K562 (cell line): ENCODE measurements around the gene MRPS15. TPM values are rescaled to one million over a fixed set of nuclear protein-coding genes. Genes with fewer than 3 reads are reported as not detected.

Experiments used
- ATAC-seq: fragments of 200-7000 bp; cut with Tn5 transposase; 3 replicates; pipeline ENCODE4 v1.9.1; 2020; ENCODE audit warnings: moderate library complexity
- BruUV-seq: library from RNA; stranded (reverse); fragments of 400-500 nt; replicated peaks from 2 replicates; lab custom pipeline; 2021; lab: Mats Ljungman, UMichigan
- CTCF ChIA-PET: fragments of 300-600 bp; formaldehyde crosslinking; extraction: SDS; loops from one replicate; lab custom pipeline; 2021; ENCODE audit warnings: low intra/inter-chr PET ratio; lab: Yijun Ruan, JAX
- POLR2A ChIA-PET: fragments of 300-600, 350-650 bp; sonication (Branson Sonifier 250); formaldehyde crosslinking; extraction: SDS; loops from one replicate; lab custom pipeline; 2021; ENCODE audit warnings: antibody characterized with exemption, inconsistent platforms; lab: Yijun Ruan, JAX
- DNase-seq, 4 experiments: peaks; one replicate each; pipeline versions ENCODE4 v3.0.0 to v3.0.0-alpha.2; 2011 to 2018; ENCODE audit warnings: low spot score in 3 of 4, mixed read lengths in 3 of 4; ENCODE audit errors: extremely low read depth in 1 of 4
- FAIRE-seq: peaks from 2 replicates; lab custom pipeline; 2011; peaks lifted over from hg19 to GRCh38; lab: Jason Lieb, UNC
- H2AFZ ChIP-seq: 2 replicates; pipeline ENCODE4 v1.6.0; 2011; ENCODE audit warnings: low read depth, low read length, control low read depth, inconsistent platforms
- H3K27ac ChIP-seq: fragments of 200-600 bp; 3 replicates; pipeline ENCODE4 v1.8.0; 2011; ENCODE audit warnings: low read depth, mild to moderate bottlenecking, control low read depth, inconsistent platforms, low read length, moderate library complexity, mixed read lengths; ENCODE audit errors: extremely low read depth
- H3K27me3 ChIP-seq, 2 experiments: fragments of 300-600 bp in 1 of 2; 2 replicates in 1 of 2; 3 replicates in 1 of 2; pipeline versions ENCODE4 v1.6.0 to v1.8.0; 2011; ENCODE audit warnings: inconsistent platforms in 2 of 2, low read length in 2 of 2, mild to moderate bottlenecking in 1 of 2, mixed read lengths in 1 of 2, moderate library complexity in 1 of 2; ENCODE audit not compliant: control insufficient read depth in 2 of 2, insufficient read depth in 2 of 2
- H3K36me3 ChIP-seq: fragments of 300-600 bp; 3 replicates; pipeline ENCODE4 v1.8.0; 2011; ENCODE audit warnings: mild to moderate bottlenecking, low read length, inconsistent platforms; ENCODE audit not compliant: control insufficient read depth, insufficient read depth
- H3K4me1 ChIP-seq, 2 experiments: fragments of 200-600 bp in 1 of 2; replicated peaks in 1 of 2; 2 replicates in 1 of 2; 3 replicates in 1 of 2; pipeline versions ENCODE4 v1.5.1 to v1.8.0; 2011; ENCODE audit warnings: inconsistent platforms in 2 of 2, low read length in 2 of 2, mild to moderate bottlenecking in 1 of 2, mixed read lengths in 1 of 2, moderate library complexity in 1 of 2; ENCODE audit not compliant: control insufficient read depth in 2 of 2, insufficient read depth in 2 of 2
- H3K4me2 ChIP-seq: 2 replicates; pipeline ENCODE4 v1.6.1; 2011; ENCODE audit warnings: low read length, control low read depth, inconsistent platforms, mixed read lengths; ENCODE audit not compliant: insufficient read depth
- H3K4me3 ChIP-seq: fragments of 200-600 bp; sonication (generic), shearing (Covaris generic); 2 replicates; pipeline ENCODE4 v1.5.1; 2016; ENCODE audit warnings: control low read depth, inconsistent platforms
- H3K79me2 ChIP-seq: fragments of 200-600 bp; 3 replicates; pipeline ENCODE4 v1.8.0; 2011; ENCODE audit warnings: low read length, inconsistent platforms; ENCODE audit not compliant: control insufficient read depth, insufficient read depth
- H3K9ac ChIP-seq, 2 experiments: 2 replicates each; pipeline versions ENCODE4 v1.6.0 to v1.6.1; 2011; ENCODE audit warnings: low read depth in 2 of 2, low read length in 2 of 2, control low read depth in 1 of 2, inconsistent platforms in 1 of 2, mild to moderate bottlenecking in 1 of 2, mixed read lengths in 1 of 2; ENCODE audit not compliant: insufficient read depth in 1 of 2
- H3K9me1 ChIP-seq: one replicate; pipeline ENCODE4 v1.6.0; 2011; ENCODE audit warnings: inconsistent platforms, mild to moderate bottlenecking, low read length, moderate library complexity; ENCODE audit not compliant: control insufficient read depth, insufficient read depth
- H3K9me3 ChIP-seq: replicated peaks from 2 replicates; pipeline ENCODE4 v1.5.1; 2011; ENCODE audit warnings: low read depth, low read length, inconsistent platforms; ENCODE audit not compliant: control insufficient read depth, insufficient read depth
- H4K20me1 ChIP-seq: replicated peaks from 2 replicates; pipeline ENCODE4 v1.6.1; 2011; ENCODE audit warnings: low read length, inconsistent platforms, mixed read lengths; ENCODE audit not compliant: control insufficient read depth, insufficient read depth
- ARID3B ChIP-seq: fragments of 250-450 bp; sonication (Bioruptor Pico); IDR thresholded peaks from 2 replicates; pipeline ENCODE4 v1.4.0; 2020; ENCODE audit warnings: borderline replicate concordance
- CBFA2T2 ChIP-seq: fragments of 450-650 bp; conservative IDR thresholded peaks from 2 replicates; pipeline ENCODE4 v1.6.1; 2017; ENCODE audit warnings: mild to moderate bottlenecking
- CEBPG ChIP-seq, 3 experiments: fragments of 200-800 bp in 1 of 3; sonication (Bioruptor generic) in 1 of 3; sonication (generic) in 1 of 3; formaldehyde crosslinking in 1 of 3; IDR thresholded peaks in 2 of 3; conservative IDR thresholded peaks in 1 of 3; 2 replicates each; pipeline versions ENCODE4 v1.6.1 to v1.8.0; 2016 to 2022; ENCODE audit warnings: missing compliant biosample characterization in 2 of 3, missing genetic modification characterization in 2 of 3, mild to moderate bottlenecking in 1 of 3, missing genetic modification reagents in 1 of 3
- E4F1 ChIP-seq: fragments of 250-450 bp; sonication (Bioruptor Pico); IDR thresholded peaks from 2 replicates; pipeline ENCODE4 v1.5.0; 2021; ENCODE audit warnings: mild to moderate bottlenecking, borderline replicate concordance
- NR2C2 ChIP-seq, 2 experiments: fragments of 200-800 bp in 1 of 2; sonication (Bioruptor generic) in 1 of 2; sonication (generic) in 1 of 2; formaldehyde crosslinking in 1 of 2; IDR thresholded peaks; 2 replicates each; pipeline versions ENCODE4 v1.6.1 to v1.8.0; 2016 to 2022; ENCODE audit warnings: mild to moderate bottlenecking in 1 of 2, missing compliant biosample characterization in 1 of 2, missing genetic modification characterization in 1 of 2, missing genetic modification reagents in 1 of 2
- SMAD4 ChIP-seq: fragments of 250-450 bp; sonication (Bioruptor Pico); conservative IDR thresholded peaks from 2 replicates; pipeline ENCODE4 v1.8.0; 2021; ENCODE audit warnings: inconsistent platforms, mild to moderate bottlenecking, moderate library complexity
- WGBS: fragments of 100-300 bp; shearing (Covaris generic); methylation state at CpG from one replicate; pipeline ENCODE4 v1.1.6; 2016; ENCODE audit warnings: low coverage, mixed read lengths; ENCODE audit not compliant: insufficient coverage; ENCODE audit errors: missing lambda C conversion rate; 5-methylcytosine and 5-hydroxymethylcytosine counted together
- in situ Hi-C: fragments of 300-500 bp; cut with MboI; formaldehyde crosslinking; loops from 4 replicates; pipeline ENCODE4 v1.15.0; 2018; ENCODE audit warnings: inconsistent platforms, mixed read lengths
- intact Hi-C: fragments of 100-400 bp; cut with micrococcal nuclease; formaldehyde crosslinking; loops from 2 replicates; pipeline ENCODE4 v1.14.2; 2022
- polyA plus RNA-seq, 8 experiments: library from polyadenylated mRNA; depleted of rRNA in 4 of 8; stranded (reverse) in 5 of 8; unstranded in 3 of 8; fragments of >200 nt; fragmentation: Nextera tagmentation in 2 of 8; fragmentation: Illumina TruSeq in 1 of 8; extraction: Ambion mirVana in 2 of 8; extraction: Trizol in 1 of 8; gene quantifications; 2 replicates each; pipeline versions ENCODE4 v1.2.1 to v1.2.3, GENCODE V29; 2011 to 2014; ENCODE audit warnings: inconsistent platforms in 1 of 8, missing spikeins in 1 of 8
- total RNA-seq, 7 experiments: library from RNA; depleted of rRNA in 6 of 7; stranded (reverse); fragments of >200 nt in 6 of 7; fragmentation: Illumina TruSeq in 2 of 7; extraction: Trizol in 2 of 7; gene quantifications; 2 replicates each; pipeline versions ENCODE4 v1.2.1 to v1.2.3, GENCODE V29; 2011 to 2021; ENCODE audit warnings: low replicate concordance in 1 of 7

The MRPS15 gene
- total and polyA plus RNA-seq, 9 of the 15 experiments (the other 6 are each of a cell fraction or from before 2014, with no cell fraction given), result 62.9 to 286 (median 149) TPM

GRCh38 chr1:36480161-36480560 is 16.0 kb upstream of the MRPS15 start:
- WGBS, result 51% methylated on average over 2 of the region's 2 CpGs
- Histone ChIP-seq H3K4me2 (no peak overlapping the region; the same call in 1 of the 2 replicates), H3K9ac (0 out of 4 replicates have a peak overlapping the region, but pooled peaks of 1 of the 2 experiments have one; percentile 21), H3K36me3 (no peaks in the 10 kb centered on the region), H3K79me2 (no peaks in the 10 kb centered on the region), H3K27me3 (no peaks in the 10 kb centered on the region), H3K9me1 (no peaks in the 10 kb centered on the region), H3K9me3 (no peaks in the 10 kb centered on the region), H3K27ac (no peak overlapping the region), H3K4me3 (no peak overlapping the region), H4K20me1 (no peaks in the 10 kb centered on the region), H3K4me1 (peaks cover 29 to 31% of the 10 kb centered on the region in 2 experiments), H2AFZ (no peak overlapping the region)
- ChIA-PET POLR2A (interaction anchor here (1.0 to 1.7 kb wide), 2 partner anchors 16 to 43 kb away, joined by 3 to 8 read pairs; partner anchors contain the start of gene MRPS15), CTCF (no interaction called here)
- FAIRE-seq (no peak), ATAC-seq (no peak), DNase-seq (no peak)
- in situ Hi-C loops (no loop called here), intact Hi-C loops (no loop called here)
- BruUV-seq, result no TSS peak
- TF ChIP-seq NR2C2 (CRISPR knock-in tag; IDR thresholded peaks at IDR 0.05) (0 out of 2 replicates have a peak, but pooled peaks have one; percentile 37), NR2C2 (tag; IDR thresholded peaks at IDR 0.05) (no peak), CEBPG (CRISPR knock-in tag; IDR thresholded peaks at IDR 0.05) (no peak), CEBPG (tag; conservative IDR thresholded peaks at IDR 0.05 in 1 of 2, IDR thresholded peaks at IDR 0.05 in 1 of 2) (0 out of 4 replicates have a peak, but pooled peaks of 1 of the 2 experiments have one; percentile 6), SMAD4 (0 out of 2 replicates have a peak, but pooled peaks have one; percentile 27), ARID3B (CRISPR knock-in tag) (0 out of 2 replicates have a peak, but pooled peaks have one; percentile 5), CBFA2T2 (no peak), E4F1 (CRISPR knock-in tag) (no peak)
